Kidney (tissue), 14 donors: ENCODE data around the gene DCX. TPM values are rescaled to one million over a fixed set of nuclear protein-coding genes. Genes with fewer than 3 reads are reported as not detected.

ENCODE experiments used
- DNase-seq, 5 donors: peaks; one replicate each; pipeline ENCODE4 v3.0.0-alpha.2; 2013 to 2020
- FAIRE-seq: peaks from 2 replicates; lab custom pipeline; 2012; peaks lifted over from hg19 to GRCh38; lab: Jason Lieb, UNC
- H3K27ac ChIP-seq, 2 donors: one replicate each; pipeline ENCODE4 v1.7.0; 2013; ENCODE audit warnings: low read depth in 2 of 2, low read length in 2 of 2, inconsistent platforms in 1 of 2
- H3K27me3 ChIP-seq: one replicate; pipeline ENCODE4 v1.7.1; 2013; ENCODE audit warnings: low read length, inconsistent platforms; ENCODE audit not compliant: control insufficient read depth, insufficient read depth
- H3K36me3 ChIP-seq, 3 donors: one replicate each; pipeline versions ENCODE4 v1.7.0 to v1.7.1; 2013; ENCODE audit warnings: low read length in 3 of 3, control low read depth in 1 of 3, inconsistent platforms in 1 of 3; ENCODE audit not compliant: insufficient read depth in 3 of 3, control insufficient read depth in 2 of 3
- H3K4me1 ChIP-seq, 3 donors: one replicate each; pipeline versions ENCODE4 v1.7.0 to v1.7.1; 2013; ENCODE audit warnings: low read length in 3 of 3, inconsistent platforms in 1 of 3, low read depth in 1 of 3; ENCODE audit not compliant: control insufficient read depth in 2 of 3, insufficient read depth in 2 of 3
- H3K4me3 ChIP-seq, 3 donors: one replicate each; pipeline versions ENCODE4 v1.7.0 to v1.8.1; 2013; ENCODE audit warnings: low read length in 3 of 3, control low read depth in 1 of 3, inconsistent platforms in 1 of 3
- H3K9ac ChIP-seq, 3 donors: one replicate each; pipeline versions ENCODE4 v1.7.0 to v1.7.1; 2013; ENCODE audit warnings: low read length in 3 of 3, control low read depth in 1 of 3, inconsistent platforms in 1 of 3
- H3K9me3 ChIP-seq, 3 donors: one replicate each; pipeline versions ENCODE4 v1.7.0 to v1.7.1; 2013; ENCODE audit warnings: low read length in 3 of 3, control low read depth in 1 of 3, inconsistent platforms in 1 of 3; ENCODE audit not compliant: control insufficient read depth in 2 of 3, insufficient read depth in 1 of 3
- intact Hi-C: fragments of 100-400 bp; cut with DNase I; formaldehyde crosslinking; loops from one replicate; pipeline ENCODE4 v1.11.1; 2022
- polyA plus RNA-seq: library from polyadenylated mRNA; stranded (reverse); fragments of 350-450 nt; fragmentation: Illumina TruSeq; extraction: RNeasy Lipid Tissue Mini Kit (QIAGEN cat#74804); gene quantifications from one replicate; pipeline ENCODE4 v1.2.3, GENCODE V29; 2014; ENCODE audit warnings: low read depth, low replicate concordance; ENCODE audit not compliant: insufficient read depth
- total RNA-seq: library from RNA; stranded (reverse); fragmentation: NEBNext Ultra II Directional; extraction: Animal tissue kit (Norgen Biotek cat#: 25700); gene quantifications from one replicate; pipeline ENCODE4 v1.2.1, GENCODE V29; 2021
- TF ChIP-seq, protein P1 (sequence below): IDR thresholded peaks from 3 replicates; pipeline ENCODE4 v1.5.1; 2012; ENCODE audit warnings: mild to moderate bottlenecking, moderate library complexity, borderline replicate concordance; ENCODE audit not compliant: insufficient read depth; ENCODE audit errors: extremely low read depth
- donor health status: control.
- donor health status: control.
- donor health status: control.
- donor health status: control.
- donor health status: control.
- donor health status: DM: yes; HTN: yes; CAD: no.
- donor health status: Normal renal cell carcinoma (clear cell type).

Gene DCX
- total and polyA plus RNA-seq, 2 donors from 2014 or later, result 0.09 TPM; not detected in 1

DNA sequence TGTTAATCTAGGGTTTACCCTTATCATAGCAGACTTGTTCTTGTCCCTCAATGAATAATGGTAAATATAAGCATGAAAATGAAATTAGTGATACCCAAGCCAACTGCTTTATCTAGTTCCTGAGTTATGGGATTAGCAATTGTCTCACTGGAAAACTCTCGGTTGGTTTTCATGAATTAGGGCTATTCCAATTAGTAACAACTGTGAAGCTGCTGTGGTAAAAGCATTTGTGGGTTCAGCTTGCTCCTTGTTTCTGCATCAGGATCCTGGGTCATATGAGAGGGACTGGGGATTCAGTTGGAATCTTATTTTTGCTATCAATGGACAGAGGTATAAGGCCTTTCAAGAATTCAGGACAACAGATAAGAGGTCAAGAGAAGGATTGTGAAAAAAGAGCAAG lies 50.2 kb downstream of the DCX start:
- TF ChIP-seq, protein P1, sequence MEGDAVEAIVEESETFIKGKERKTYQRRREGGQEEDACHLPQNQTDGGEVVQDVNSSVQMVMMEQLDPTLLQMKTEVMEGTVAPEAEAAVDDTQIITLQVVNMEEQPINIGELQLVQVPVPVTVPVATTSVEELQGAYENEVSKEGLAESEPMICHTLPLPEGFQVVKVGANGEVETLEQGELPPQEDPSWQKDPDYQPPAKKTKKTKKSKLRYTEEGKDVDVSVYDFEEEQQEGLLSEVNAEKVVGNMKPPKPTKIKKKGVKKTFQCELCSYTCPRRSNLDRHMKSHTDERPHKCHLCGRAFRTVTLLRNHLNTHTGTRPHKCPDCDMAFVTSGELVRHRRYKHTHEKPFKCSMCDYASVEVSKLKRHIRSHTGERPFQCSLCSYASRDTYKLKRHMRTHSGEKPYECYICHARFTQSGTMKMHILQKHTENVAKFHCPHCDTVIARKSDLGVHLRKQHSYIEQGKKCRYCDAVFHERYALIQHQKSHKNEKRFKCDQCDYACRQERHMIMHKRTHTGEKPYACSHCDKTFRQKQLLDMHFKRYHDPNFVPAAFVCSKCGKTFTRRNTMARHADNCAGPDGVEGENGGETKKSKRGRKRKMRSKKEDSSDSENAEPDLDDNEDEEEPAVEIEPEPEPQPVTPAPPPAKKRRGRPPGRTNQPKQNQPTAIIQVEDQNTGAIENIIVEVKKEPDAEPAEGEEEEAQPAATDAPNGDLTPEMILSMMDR, result no peak
- no peaks in the 10 kb centered on the region for H3K27me3 ChIP-seq
- no peaks in the 10 kb centered on the region for H3K36me3 ChIP-seq
- intact Hi-C loops, result no loop called here
- H3K4me1 ChIP-seq, result no peaks in the 10 kb centered on the region
- H3K4me3 ChIP-seq, result no peak overlapping the region
- H3K27ac ChIP-seq, result no peak overlapping the region
- H3K9ac ChIP-seq, result no peak overlapping the region
- FAIRE-seq (no peak), DNase-seq (no peak)
- no peaks in the 10 kb centered on the region for H3K9me3 ChIP-seq

DNA sequence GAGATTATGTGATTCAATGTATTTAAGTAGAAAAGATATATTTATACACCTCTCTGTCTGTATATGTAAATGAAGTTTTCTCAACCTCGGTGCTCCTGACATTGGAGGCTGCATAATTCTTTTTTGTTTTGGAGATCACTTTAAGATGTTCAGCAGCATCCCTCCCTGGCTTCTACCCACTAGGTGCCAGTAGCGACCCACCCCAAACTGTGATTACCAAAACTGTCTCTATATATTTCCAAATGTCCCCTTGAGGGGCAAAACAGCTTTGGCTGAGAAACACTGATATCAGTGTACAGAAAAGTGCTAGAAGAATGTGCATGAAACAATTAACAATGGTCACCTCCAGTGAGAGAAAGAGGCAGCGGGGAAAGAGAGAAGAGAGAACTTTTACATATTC lies 51.2 kb downstream of the DCX start:
- FAIRE-seq (no peak), DNase-seq (no peak)
- intact Hi-C loops, result no loop called here
- Histone ChIP-seq H3K4me1 (no peaks in the 10 kb centered on the region), H3K36me3 (no peaks in the 10 kb centered on the region), H3K9ac (no peak overlapping the region), H3K27me3 (no peaks in the 10 kb centered on the region), H3K27ac (no peak overlapping the region), H3K9me3 (no peaks in the 10 kb centered on the region), H3K4me3 (no peak overlapping the region)
- TF ChIP-seq, protein P1, result no peak

DNA sequence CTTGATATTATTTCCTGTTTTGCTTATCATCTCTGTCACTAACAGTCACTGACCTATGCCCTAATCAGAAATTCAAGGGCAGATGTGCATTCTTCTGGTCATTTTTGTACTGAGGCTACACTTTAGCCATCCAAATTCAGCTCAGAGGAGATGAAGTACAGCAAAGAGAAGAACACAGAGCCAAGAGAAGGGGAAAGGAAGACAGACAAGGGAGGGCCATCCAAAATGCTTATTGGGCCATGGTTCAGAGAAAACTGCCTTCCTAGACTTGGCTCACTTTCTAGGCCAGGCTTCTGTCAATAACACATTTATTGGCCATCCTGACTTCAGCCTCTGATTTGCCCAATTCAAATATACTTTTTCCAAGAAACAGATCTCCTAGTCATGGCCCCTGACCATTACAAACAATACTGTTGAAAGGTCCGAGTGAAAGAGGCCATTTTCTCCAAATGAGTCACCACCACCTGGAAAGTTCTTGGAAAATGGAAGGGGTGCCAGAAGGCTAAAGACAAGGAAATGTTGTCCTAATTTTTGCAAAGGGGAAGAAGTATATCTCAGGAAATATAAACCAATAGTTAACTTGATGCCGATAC lies 56.4 kb downstream of the DCX start:
- Histone ChIP-seq H3K27me3 (no peaks in the 10 kb centered on the region), H3K36me3 (no peaks in the 10 kb centered on the region), H3K4me3 (no peak overlapping the region), H3K4me1 (peaks cover 0 to 5% (median 0%) of the 10 kb centered on the region in 3 donors), H3K9ac (no peak overlapping the region), H3K9me3 (no peaks in the 10 kb centered on the region), H3K27ac (no peak overlapping the region)
- FAIRE-seq (no peak), DNase-seq (no peak)
- TF ChIP-seq, protein P1, result no peak
- intact Hi-C loops, result no loop called here

GRCh38 chrX:111354496-111354895 lies 57.5 kb downstream of the DCX start:
- H3K27me3 ChIP-seq, result no peaks in the 10 kb centered on the region
- H3K4me3 ChIP-seq, result no peak overlapping the region
- H3K27ac ChIP-seq, result no peak overlapping the region
- H3K4me1 ChIP-seq, result peaks cover 0 to 5% (median 0%) of the 10 kb centered on the region in 3 donors
- TF ChIP-seq, protein P1, result no peak
- no peak overlapping the region for H3K9ac ChIP-seq
- intact Hi-C loops, result no loop called here
- H3K36me3 ChIP-seq, result no peaks in the 10 kb centered on the region
- FAIRE-seq (no peak), DNase-seq (no peak)
- H3K9me3 ChIP-seq, result no peaks in the 10 kb centered on the region
